Mesendoderm (in vitro differentiated cells): ENCODE results near the gene SPATA31D4. TPM values are rescaled to one million over a fixed set of nuclear protein-coding genes. Genes with fewer than 3 reads are reported as not detected.
"Not testable (repeated sequence)": the region's sequence is repeated elsewhere in the genome, so short reads cannot be mapped to it uniquely, and the experiment has no call there.

ENCODE experiments used
- DNase-seq: peaks from one replicate; pipeline ENCODE4 v3.0.0; 2013
- H2AK5ac ChIP-seq: 2 replicates; pipeline ENCODE4 v1.6.1; 2013; ENCODE audit warnings: low read length, inconsistent platforms
- H2BK120ac ChIP-seq: 2 replicates; pipeline ENCODE4 v1.6.1; 2013; ENCODE audit warnings: low read depth, mild to moderate bottlenecking, low read length, moderate library complexity, mixed read lengths
- H2BK15ac ChIP-seq: replicated peaks from 2 replicates; pipeline ENCODE4 v1.6.1; 2013; ENCODE audit warnings: low read depth, mild to moderate bottlenecking, moderate library complexity
- H2BK5ac ChIP-seq: 2 replicates; pipeline ENCODE4 v1.6.1; 2013; ENCODE audit warnings: low read length, inconsistent platforms
- H3K18ac ChIP-seq: 2 replicates; pipeline ENCODE4 v1.6.1; 2013; ENCODE audit warnings: mild to moderate bottlenecking, low read length, mixed read lengths
- H3K23ac ChIP-seq: one replicate; pipeline ENCODE4 v1.6.1; 2013; ENCODE audit warnings: low read length
- H3K27ac ChIP-seq: 2 replicates; pipeline ENCODE4 v1.5.1; 2013; ENCODE audit warnings: low read depth, mild to moderate bottlenecking, inconsistent platforms, low read length, moderate library complexity
- H3K27me3 ChIP-seq: 2 replicates; pipeline ENCODE4 v1.6.1; 2013; ENCODE audit warnings: low read length, control low read depth, mild to moderate bottlenecking, inconsistent platforms; ENCODE audit not compliant: insufficient read depth, poor library complexity
- H3K36me3 ChIP-seq: 2 replicates; pipeline ENCODE4 v1.6.1; 2013; ENCODE audit warnings: low read length, inconsistent platforms; ENCODE audit not compliant: control insufficient read depth, insufficient read depth
- H3K4ac ChIP-seq: one replicate; pipeline ENCODE4 v1.6.1; 2013; ENCODE audit warnings: low read depth, mild to moderate bottlenecking, low read length, moderate library complexity
- H3K4me1 ChIP-seq: 2 replicates; pipeline ENCODE4 v1.6.1; 2013; ENCODE audit warnings: low read depth, low read length, inconsistent platforms; ENCODE audit not compliant: control insufficient read depth
- H3K4me2 ChIP-seq: 2 replicates; pipeline ENCODE4 v1.6.1; 2013; ENCODE audit warnings: low read length
- H3K4me3 ChIP-seq: 2 replicates; pipeline ENCODE4 v1.5.1; 2013; ENCODE audit warnings: mild to moderate bottlenecking, low read length
- H3K56ac ChIP-seq: one replicate; pipeline ENCODE4 v1.6.1; 2013; ENCODE audit warnings: low read length
- H3K79me1 ChIP-seq: 2 replicates; pipeline ENCODE4 v1.6.1; 2013; ENCODE audit warnings: low read length, inconsistent platforms
- H3K79me2 ChIP-seq: 2 replicates; pipeline ENCODE4 v1.6.1; 2013; ENCODE audit warnings: mild to moderate bottlenecking, low read length; ENCODE audit not compliant: control insufficient read depth, insufficient read depth
- H3K9ac ChIP-seq: 2 replicates; pipeline ENCODE4 v1.6.1; 2013; ENCODE audit warnings: low read length, inconsistent platforms
- H4K5ac ChIP-seq: one replicate; pipeline ENCODE4 v1.6.1; 2013; ENCODE audit warnings: low read length
- H4K8ac ChIP-seq: one replicate; pipeline ENCODE4 v1.6.1; 2013; ENCODE audit warnings: low read depth, mild to moderate bottlenecking, control low read depth, low read length, moderate library complexity
- WGBS: extraction: QIAGEN DNeasy Blood & Tissue Kit; methylation state at CpG from one replicate; pipeline ENCODE4 v1.1.7; 2013; ENCODE audit warnings: low lambda C conversion rate, missing lambda C conversion rate; ENCODE audit not compliant: insufficient coverage; ENCODE audit errors: extremely low coverage; 5-methylcytosine and 5-hydroxymethylcytosine counted together
- polyA plus RNA-seq, 2 experiments: library from polyadenylated mRNA; stranded (reverse); fragments of 200-250 nt; gene quantifications; one replicate each; pipeline ENCODE4 v1.2.3, GENCODE V29; 2013

The SPATA31D4 gene
- not detected for polyA plus RNA-seq (2013, experiment 1 of 2)
- not detected for polyA plus RNA-seq (2013, experiment 2 of 2)

DNA sequence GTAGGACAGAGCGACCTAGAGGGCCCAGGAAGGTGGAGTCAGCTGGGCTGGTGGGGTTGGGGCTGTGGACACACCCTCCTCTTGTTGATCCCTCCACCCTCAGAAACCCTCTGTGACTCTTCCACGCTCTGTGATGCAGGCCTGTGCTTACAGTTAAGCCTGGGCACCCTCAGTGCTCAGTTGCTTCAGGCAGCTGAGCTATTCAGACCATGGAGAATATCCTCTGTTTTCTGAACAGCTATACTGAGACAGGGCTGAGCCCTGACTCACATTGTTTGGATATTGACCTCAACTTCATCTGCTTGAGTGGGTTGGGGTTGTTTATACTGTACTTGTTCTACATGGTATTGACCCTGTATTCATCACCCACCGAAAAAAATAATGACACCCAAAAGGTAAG is at the start of gene SPATA31D4:
Gene SPATA31D4 (plus strand): TSS at position 124 of the 400 bp plus-strand sequence. CDS start 86 bp downstream, at position 210.
- not testable (repeated sequence) for DNase-seq, H4K8ac ChIP-seq, H3K9ac ChIP-seq, H3K18ac ChIP-seq, H3K4me2 ChIP-seq, H3K56ac ChIP-seq, H3K4ac ChIP-seq, H3K27me3 ChIP-seq, H3K4me3 ChIP-seq, H3K79me2 ChIP-seq, H3K4me1 ChIP-seq, H3K23ac ChIP-seq, H2BK5ac ChIP-seq, H3K27ac ChIP-seq, H2BK15ac ChIP-seq, H3K79me1 ChIP-seq, H4K5ac ChIP-seq, H3K36me3 ChIP-seq, H2BK120ac ChIP-seq, H2AK5ac ChIP-seq
- no CpG with 5 or more reads among the region's 3 CpGs for WGBS

DNA sequence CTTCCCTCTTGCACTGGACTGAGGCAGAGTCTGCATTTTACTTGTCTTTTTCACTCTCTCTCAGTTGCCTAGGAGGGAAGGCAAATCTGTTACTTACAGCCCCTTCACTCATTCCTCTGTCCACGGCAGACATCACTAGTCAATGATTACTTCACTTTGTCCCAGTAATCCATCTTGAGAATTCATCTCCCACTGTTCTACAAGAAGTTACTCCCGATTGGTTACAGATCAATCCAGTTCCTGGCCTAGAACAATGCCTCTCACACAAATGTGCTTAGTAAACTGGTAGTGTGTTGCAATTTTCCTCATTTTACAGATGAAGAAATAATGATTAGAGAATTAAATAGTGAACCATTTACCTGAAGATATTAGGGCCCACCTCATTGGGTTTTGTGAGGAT is 49.7 kb upstream of the SPATA31D4 start:
- Histone ChIP-seq H3K79me2 (no peaks in the 10 kb centered on the region), H3K23ac (no peak overlapping the region), H2BK15ac (no peak overlapping the region), H3K4me2 (no peak overlapping the region), H2BK5ac (no peak overlapping the region), H2AK5ac (no peak overlapping the region), H3K56ac (no peak overlapping the region), H3K4me3 (no peak overlapping the region), H3K4ac (no peak overlapping the region), H3K18ac (no peak overlapping the region), H3K4me1 (no peaks in the 10 kb centered on the region), H3K36me3 (no peaks in the 10 kb centered on the region), H2BK120ac (no peak overlapping the region), H3K79me1 (no peaks in the 10 kb centered on the region), H3K9ac (no peak overlapping the region), H3K27me3 (no peaks in the 10 kb centered on the region), H3K27ac (no peak overlapping the region), H4K5ac (no peak overlapping the region), H4K8ac (no peak overlapping the region)
- no CpG with 5 or more reads among the region's 2 CpGs for WGBS
- no peak for DNase-seq

- Histone ChIP-seq H2BK5ac (no peak overlapping the region), H2BK15ac (no peak overlapping the region), H4K5ac (no peak overlapping the region), H2BK120ac (no peak overlapping the region), H3K18ac (no peak overlapping the region), H3K4me2 (no peak overlapping the region), H3K4ac (no peak overlapping the region), H3K27ac (no peak overlapping the region), H3K79me2 (no peaks in the 10 kb centered on the region), H3K27me3 (no peaks in the 10 kb centered on the region), H3K36me3 (no peaks in the 10 kb centered on the region), H3K9ac (no peak overlapping the region), H3K4me1 (no peaks in the 10 kb centered on the region), H3K56ac (no peak overlapping the region), H2AK5ac (no peak overlapping the region), H3K79me1 (no peaks in the 10 kb centered on the region), H3K4me3 (no peak overlapping the region), H3K23ac (no peak overlapping the region), H4K8ac (no peak overlapping the region)
- WGBS: no CpG with 5 or more reads among the region's 4 CpGs
- DNase-seq: no peak
These were observed 48.7 kb upstream of the SPATA31D4 start for GRCh38 chr9:81879501-81879916.

DNA sequence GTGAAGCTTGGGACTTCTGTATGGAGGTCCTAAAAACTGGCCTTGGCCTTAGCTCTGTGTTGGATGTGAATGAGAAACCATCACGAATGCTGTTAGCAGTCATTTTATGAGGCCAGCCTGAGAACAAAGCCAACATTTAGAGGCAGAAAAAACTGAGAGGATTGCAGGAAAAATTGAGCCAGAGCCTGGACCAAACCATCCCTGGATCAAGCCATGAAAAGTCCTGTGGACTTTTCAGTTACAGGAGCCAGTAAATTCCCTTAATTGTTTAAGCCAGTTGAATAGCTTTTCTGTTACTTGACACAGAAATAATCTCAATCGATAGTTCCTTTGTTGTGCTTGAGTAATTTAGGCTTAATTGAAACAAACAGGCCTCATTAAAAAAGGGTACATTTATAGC is 42.6 kb upstream of the SPATA31D4 start:
- Histone ChIP-seq H2BK5ac (no peak overlapping the region), H3K9ac (no peak overlapping the region), H3K4me2 (no peak overlapping the region), H2BK15ac (no peak overlapping the region), H3K23ac (no peak overlapping the region), H3K56ac (no peak overlapping the region), H3K27me3 (no peaks in the 10 kb centered on the region), H3K27ac (no peak overlapping the region), H2BK120ac (no peak overlapping the region), H3K79me1 (no peaks in the 10 kb centered on the region), H3K4ac (no peak overlapping the region), H3K4me3 (no peak overlapping the region), H3K4me1 (no peaks in the 10 kb centered on the region), H3K79me2 (no peaks in the 10 kb centered on the region), H4K5ac (no peak overlapping the region), H4K8ac (no peak overlapping the region), H3K36me3 (no peaks in the 10 kb centered on the region), H2AK5ac (no peak overlapping the region), H3K18ac (no peak overlapping the region)
- WGBS: no CpG with 5 or more reads among the region's 2 CpGs
- DNase-seq: no peak

- Histone ChIP-seq H3K9ac (no peak overlapping the region), H4K8ac (no peak overlapping the region), H3K79me2 (no peaks in the 10 kb centered on the region), H2AK5ac (no peak overlapping the region), H2BK120ac (no peak overlapping the region), H3K56ac (no peak overlapping the region), H3K27me3 (no peaks in the 10 kb centered on the region), H3K4me2 (no peak overlapping the region), H3K23ac (no peak overlapping the region), H3K36me3 (no peaks in the 10 kb centered on the region), H3K4ac (no peak overlapping the region), H3K4me1 (no peaks in the 10 kb centered on the region), H2BK15ac (no peak overlapping the region), H3K79me1 (no peaks in the 10 kb centered on the region), H2BK5ac (no peak overlapping the region), H3K27ac (no peak overlapping the region), H4K5ac (no peak overlapping the region), H3K4me3 (no peak overlapping the region), H3K18ac (no peak overlapping the region)
- no CpG with 5 or more reads among the region's 1 CpG for WGBS
- DNase-seq: no peak
These were observed 41.6 kb upstream of the SPATA31D4 start for GRCh38 chr9:81886665-81887064.

DNA sequence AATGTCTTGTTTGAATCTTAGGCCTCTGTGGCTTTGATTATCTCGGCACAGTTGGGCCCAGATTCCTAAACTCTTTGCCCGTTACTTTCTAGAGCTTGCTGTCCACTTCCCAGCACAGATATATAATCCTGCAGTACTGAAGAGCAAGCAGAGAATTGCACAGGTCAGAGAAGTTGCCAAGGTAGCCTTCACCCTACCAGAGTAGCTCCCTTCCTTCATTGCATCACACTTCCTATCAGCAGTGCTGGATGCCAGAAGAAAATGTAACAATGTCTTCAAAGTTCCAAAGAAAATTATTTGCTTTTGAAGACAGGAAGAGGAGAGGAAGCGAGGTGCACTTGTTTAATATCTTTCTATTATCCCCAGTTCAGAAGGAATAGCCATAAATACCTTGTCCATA is 38.1 kb upstream of the SPATA31D4 start:
- no peak overlapping the region for H3K56ac ChIP-seq
- no peak overlapping the region for H2BK15ac ChIP-seq
- no peaks in the 10 kb centered on the region for H3K79me1 ChIP-seq
- H3K23ac ChIP-seq: no peak overlapping the region
- H4K8ac ChIP-seq: no peak overlapping the region
- no peak overlapping the region for H2BK120ac ChIP-seq
- no peaks in the 10 kb centered on the region for H3K27me3 ChIP-seq
- no peak overlapping the region for H3K4me2 ChIP-seq
- no peak overlapping the region for H3K4me3 ChIP-seq
- H3K4me1 ChIP-seq: no peaks in the 10 kb centered on the region
- H3K79me2 ChIP-seq: no peaks in the 10 kb centered on the region
- no peak for DNase-seq
- no peak overlapping the region for H2AK5ac ChIP-seq
- H3K18ac ChIP-seq: no peak overlapping the region
- no peak overlapping the region for H4K5ac ChIP-seq
- no peak overlapping the region for H2BK5ac ChIP-seq
- H3K36me3 ChIP-seq: no peaks in the 10 kb centered on the region
- no CpG with 5 or more reads among the region's 3 CpGs for WGBS
- H3K4ac ChIP-seq: no peak overlapping the region
- H3K9ac ChIP-seq: no peak overlapping the region
- H3K27ac ChIP-seq: no peak overlapping the region
